NCI-H1417 (cell line): ENCODE results near the gene COG7.

Experiments used
- DNase-seq, 3 experiments: peaks; one replicate each; lab custom pipeline; 2025; lab: John Stamatoyannopoulos, UW

Gene COG7

GRCh38 chr16:23359092-23359760 lies 93.8 kb downstream of the COG7 start:
- no peak for DNase-seq

GRCh38 chr16:23357761-23358290 lies 95.2 kb downstream of the COG7 start:
- DNase-seq: no peak

- no peak for DNase-seq
These were observed 96.0 kb downstream of the COG7 start for GRCh38 chr16:23356941-23357340.

GRCh38 chr16:23355106-23355670 lies 97.8 kb downstream of the COG7 start:
- DNase-seq: no peak

GRCh38 chr16:23354246-23354645 lies 98.7 kb downstream of the COG7 start:
- no peak for DNase-seq

GRCh38 chr16:23353440-23353839 lies 99.5 kb downstream of the COG7 start:
- no peak for DNase-seq

GRCh38 chr16:23351360-23351759 lies 101.6 kb downstream of the COG7 start:
- no peak for DNase-seq

GRCh38 chr16:23348579-23349469 lies 104.2 kb downstream of the COG7 start:
- no peak for DNase-seq

- no peak for DNase-seq
These were observed 107.8 kb downstream of the COG7 start for GRCh38 chr16:23345237-23345636.

GRCh38 chr16:23343643-23344612 lies 109.1 kb downstream of the COG7 start:
- no peak for DNase-seq

- DNase-seq: no peak
These were observed 110.8 kb downstream of the COG7 start for GRCh38 chr16:23342083-23342640.

- DNase-seq: no peak
These were observed 113.2 kb downstream of the COG7 start for GRCh38 chr16:23339787-23340186.
